HCT116 (cell line): ENCODE results near the gene TENT5A.

Experiments used
- CEBPB ChIP-seq: IDR thresholded peaks from 2 replicates; pipeline ENCODE4 v1.6.1; 2012; ENCODE audit warnings: low read depth
- EZH2 ChIP-seq: fragments of 200-600 bp; sonication (generic); IDR thresholded peaks from 2 replicates; pipeline ENCODE4 v1.6.1; 2017; ENCODE audit warnings: antibody characterized with exemption, mixed run types
- POLR2A ChIP-seq: IDR thresholded peaks from 2 replicates; pipeline ENCODE4 v1.7.0; 2011; ENCODE audit warnings: borderline replicate concordance; ENCODE audit not compliant: insufficient read depth, insufficient read length; ENCODE audit errors: extremely low read depth
- POLR2AphosphoS5 ChIP-seq: IDR thresholded peaks from 2 replicates; pipeline ENCODE4 v1.6.1; 2011; ENCODE audit warnings: mild to moderate bottlenecking, low read depth, low read length, moderate library complexity
- SIN3A ChIP-seq: IDR thresholded peaks from 2 replicates; pipeline ENCODE4 v1.6.1; 2012; ENCODE audit warnings: low read depth
- TF ChIP-seq, protein P1 (sequence below), 3 experiments: fragments of 200-600 bp in 1 of 3; sonication (generic) in 1 of 3; IDR thresholded peaks in 2 of 3; conservative IDR thresholded peaks in 1 of 3; 2 replicates each; pipeline ENCODE4 v1.5.1; 2012 to 2017; ENCODE audit warnings: low read depth in 2 of 3, low read length in 2 of 3, antibody characterized with exemption in 1 of 3, borderline replicate concordance in 1 of 3, control low read depth in 1 of 3, mild to moderate bottlenecking in 1 of 3, mixed read lengths in 1 of 3, mixed run types in 1 of 3, moderate library complexity in 1 of 3; ENCODE audit not compliant: insufficient read depth in 1 of 3
- TF ChIP-seq, protein P2 (sequence below): IDR thresholded peaks from 2 replicates; pipeline ENCODE4 v1.6.1; 2012

DNA sequence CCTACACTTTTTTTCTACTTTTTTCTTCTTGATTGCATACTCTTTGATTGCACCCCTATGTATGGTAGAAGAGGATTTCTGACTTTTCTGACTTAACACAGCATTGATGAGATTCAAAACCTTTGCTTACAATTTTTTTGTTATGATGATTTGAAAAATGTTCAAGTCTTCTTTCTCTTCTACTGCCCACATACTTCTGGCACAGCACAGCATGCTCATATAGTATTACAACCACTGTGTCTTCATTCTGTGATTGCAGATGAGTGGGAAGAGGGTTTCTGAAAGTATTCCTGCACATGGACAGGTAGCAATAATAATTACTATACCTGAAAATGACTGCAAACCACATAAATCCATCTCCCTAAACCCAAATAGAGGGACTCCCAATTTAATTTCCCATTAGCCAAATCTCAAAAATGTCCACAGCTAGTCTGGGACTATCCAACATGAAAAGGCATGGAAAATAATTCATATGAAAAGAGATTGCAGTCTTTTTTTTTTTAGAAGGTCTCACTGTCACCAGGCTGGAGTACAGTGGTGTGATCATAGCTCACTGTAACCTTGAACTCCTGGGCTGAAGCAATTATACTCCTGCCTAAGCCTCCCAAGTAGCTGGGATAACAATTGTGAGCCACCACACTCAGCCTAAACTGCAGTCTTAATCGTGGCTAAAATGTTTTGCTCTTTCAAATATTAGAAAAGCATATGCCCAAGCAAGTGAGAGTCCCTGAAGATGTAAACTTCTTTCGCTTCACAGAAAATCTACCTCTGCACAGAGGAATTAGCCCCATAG, 15.9 kb upstream of the TENT5A start:
- no peak for TF ChIP-seq POLR2AphosphoS5
- TF ChIP-seq, protein P1, sequence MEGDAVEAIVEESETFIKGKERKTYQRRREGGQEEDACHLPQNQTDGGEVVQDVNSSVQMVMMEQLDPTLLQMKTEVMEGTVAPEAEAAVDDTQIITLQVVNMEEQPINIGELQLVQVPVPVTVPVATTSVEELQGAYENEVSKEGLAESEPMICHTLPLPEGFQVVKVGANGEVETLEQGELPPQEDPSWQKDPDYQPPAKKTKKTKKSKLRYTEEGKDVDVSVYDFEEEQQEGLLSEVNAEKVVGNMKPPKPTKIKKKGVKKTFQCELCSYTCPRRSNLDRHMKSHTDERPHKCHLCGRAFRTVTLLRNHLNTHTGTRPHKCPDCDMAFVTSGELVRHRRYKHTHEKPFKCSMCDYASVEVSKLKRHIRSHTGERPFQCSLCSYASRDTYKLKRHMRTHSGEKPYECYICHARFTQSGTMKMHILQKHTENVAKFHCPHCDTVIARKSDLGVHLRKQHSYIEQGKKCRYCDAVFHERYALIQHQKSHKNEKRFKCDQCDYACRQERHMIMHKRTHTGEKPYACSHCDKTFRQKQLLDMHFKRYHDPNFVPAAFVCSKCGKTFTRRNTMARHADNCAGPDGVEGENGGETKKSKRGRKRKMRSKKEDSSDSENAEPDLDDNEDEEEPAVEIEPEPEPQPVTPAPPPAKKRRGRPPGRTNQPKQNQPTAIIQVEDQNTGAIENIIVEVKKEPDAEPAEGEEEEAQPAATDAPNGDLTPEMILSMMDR (IDR thresholded peaks at IDR 0.05 in 2 of 3, conservative IDR thresholded peaks at IDR 0.05 in 1 of 3; ENCODE audit: borderline replicate concordance in 1 of 3, insufficient read depth in 1 of 3, low read depth in 2 of 3, low read length in 2 of 3), result no peak
- TF ChIP-seq CEBPB, result no peak
- TF ChIP-seq POLR2A, result no peak
- no peak for TF ChIP-seq EZH2
- TF ChIP-seq SIN3A, result no peak
- TF ChIP-seq, protein P2, sequence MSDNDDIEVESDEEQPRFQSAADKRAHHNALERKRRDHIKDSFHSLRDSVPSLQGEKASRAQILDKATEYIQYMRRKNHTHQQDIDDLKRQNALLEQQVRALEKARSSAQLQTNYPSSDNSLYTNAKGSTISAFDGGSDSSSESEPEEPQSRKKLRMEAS, result no peak
